ENCODE measurements around the gene HOXC5. TPM values are rescaled to one million over a fixed set of nuclear protein-coding genes. Genes with fewer than 3 reads are reported as not detected.

The HOXC5 gene
- total RNA-seq, 1 donor from 2014 or later = not detected

DNA sequence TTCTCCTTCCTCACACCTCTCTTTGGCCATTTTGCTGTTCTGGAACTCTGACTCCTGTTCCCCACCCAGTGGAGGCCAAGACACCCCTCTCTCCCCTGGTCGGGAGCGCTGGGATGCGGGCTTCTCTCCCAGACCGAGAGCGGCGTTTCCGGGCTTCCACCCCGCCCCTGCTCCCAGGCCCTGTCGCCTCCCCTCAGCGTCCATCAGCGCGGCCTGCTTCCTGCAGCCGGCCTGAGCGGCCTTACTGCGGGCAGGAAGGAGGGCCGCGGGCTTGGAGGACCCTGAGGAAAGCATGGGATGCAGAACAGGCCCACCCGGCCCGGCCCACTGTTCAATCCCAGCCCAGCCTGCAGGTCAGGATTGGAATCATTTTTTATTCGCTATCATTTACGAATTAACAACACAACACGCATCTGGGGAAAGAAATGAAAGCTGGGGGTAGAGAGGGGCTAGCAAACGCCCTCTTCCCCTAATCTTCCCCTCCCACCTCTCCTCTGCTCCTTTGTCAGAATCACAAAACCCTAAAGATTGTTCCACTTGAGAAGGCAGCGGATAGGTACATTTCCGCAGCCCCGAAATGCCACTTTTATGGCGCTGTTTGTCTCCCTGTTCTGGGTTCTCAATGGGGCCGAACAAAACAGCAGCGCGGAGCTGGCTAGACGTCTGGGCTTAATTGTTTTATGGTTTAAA, 27.9 kb upstream of the HOXC5 start:
- TF ChIP-seq, protein P1, sequence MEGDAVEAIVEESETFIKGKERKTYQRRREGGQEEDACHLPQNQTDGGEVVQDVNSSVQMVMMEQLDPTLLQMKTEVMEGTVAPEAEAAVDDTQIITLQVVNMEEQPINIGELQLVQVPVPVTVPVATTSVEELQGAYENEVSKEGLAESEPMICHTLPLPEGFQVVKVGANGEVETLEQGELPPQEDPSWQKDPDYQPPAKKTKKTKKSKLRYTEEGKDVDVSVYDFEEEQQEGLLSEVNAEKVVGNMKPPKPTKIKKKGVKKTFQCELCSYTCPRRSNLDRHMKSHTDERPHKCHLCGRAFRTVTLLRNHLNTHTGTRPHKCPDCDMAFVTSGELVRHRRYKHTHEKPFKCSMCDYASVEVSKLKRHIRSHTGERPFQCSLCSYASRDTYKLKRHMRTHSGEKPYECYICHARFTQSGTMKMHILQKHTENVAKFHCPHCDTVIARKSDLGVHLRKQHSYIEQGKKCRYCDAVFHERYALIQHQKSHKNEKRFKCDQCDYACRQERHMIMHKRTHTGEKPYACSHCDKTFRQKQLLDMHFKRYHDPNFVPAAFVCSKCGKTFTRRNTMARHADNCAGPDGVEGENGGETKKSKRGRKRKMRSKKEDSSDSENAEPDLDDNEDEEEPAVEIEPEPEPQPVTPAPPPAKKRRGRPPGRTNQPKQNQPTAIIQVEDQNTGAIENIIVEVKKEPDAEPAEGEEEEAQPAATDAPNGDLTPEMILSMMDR (IDR thresholded peaks at IDR 0.05; ENCODE audit: partially characterized antibody, unreplicated experiment) = no peak
- Mint-ChIP-seq H3K36me3 (ENCODE audit: unreplicated experiment) (no peaks in the 10 kb centered on the region), H3K27me3 (ENCODE audit: unreplicated experiment) (peaks cover 46% of the 10 kb centered on the region), H3K27ac (ENCODE audit: unreplicated experiment) (no peak overlapping the region), H3K4me3 (ENCODE audit: unreplicated experiment) (peak overlapping the region; percentile 47), H3K4me1 (ENCODE audit: low read depth, unreplicated experiment) (no peaks in the 10 kb centered on the region), H3K9me3 (ENCODE audit: unreplicated experiment) (peaks cover 4% of the 10 kb centered on the region)
- no peak for DNase-seq

DNA sequence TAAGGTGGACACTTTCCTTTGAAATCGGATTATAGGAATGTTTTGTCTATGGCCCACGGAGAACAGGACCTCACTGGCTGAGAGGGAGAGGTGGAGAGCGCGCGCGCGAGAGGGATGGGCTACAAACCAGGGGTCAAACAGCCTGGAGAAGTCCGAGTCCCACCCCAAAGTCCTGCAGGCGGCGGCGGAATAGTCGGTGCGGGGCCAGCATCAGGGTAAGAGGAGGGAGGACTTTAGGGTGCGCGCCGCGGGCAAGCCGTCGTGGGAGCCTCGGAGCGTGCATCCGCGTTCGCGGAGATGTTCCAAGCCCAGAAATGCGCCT, 27.4 kb upstream of the HOXC5 start:
- TF ChIP-seq, protein P1 (IDR thresholded peaks at IDR 0.05; ENCODE audit: partially characterized antibody, unreplicated experiment) = no peak
- Mint-ChIP-seq H3K27ac (ENCODE audit: unreplicated experiment) (no peak overlapping the region), H3K9me3 (ENCODE audit: unreplicated experiment) (peaks cover 4% of the 10 kb centered on the region), H3K27me3 (ENCODE audit: unreplicated experiment) (peaks cover 46% of the 10 kb centered on the region), H3K4me1 (ENCODE audit: low read depth, unreplicated experiment) (no peaks in the 10 kb centered on the region), H3K36me3 (ENCODE audit: unreplicated experiment) (no peaks in the 10 kb centered on the region), H3K4me3 (ENCODE audit: unreplicated experiment) (peak overlapping the region; percentile 47)
- DNase-seq = no peak

DNA sequence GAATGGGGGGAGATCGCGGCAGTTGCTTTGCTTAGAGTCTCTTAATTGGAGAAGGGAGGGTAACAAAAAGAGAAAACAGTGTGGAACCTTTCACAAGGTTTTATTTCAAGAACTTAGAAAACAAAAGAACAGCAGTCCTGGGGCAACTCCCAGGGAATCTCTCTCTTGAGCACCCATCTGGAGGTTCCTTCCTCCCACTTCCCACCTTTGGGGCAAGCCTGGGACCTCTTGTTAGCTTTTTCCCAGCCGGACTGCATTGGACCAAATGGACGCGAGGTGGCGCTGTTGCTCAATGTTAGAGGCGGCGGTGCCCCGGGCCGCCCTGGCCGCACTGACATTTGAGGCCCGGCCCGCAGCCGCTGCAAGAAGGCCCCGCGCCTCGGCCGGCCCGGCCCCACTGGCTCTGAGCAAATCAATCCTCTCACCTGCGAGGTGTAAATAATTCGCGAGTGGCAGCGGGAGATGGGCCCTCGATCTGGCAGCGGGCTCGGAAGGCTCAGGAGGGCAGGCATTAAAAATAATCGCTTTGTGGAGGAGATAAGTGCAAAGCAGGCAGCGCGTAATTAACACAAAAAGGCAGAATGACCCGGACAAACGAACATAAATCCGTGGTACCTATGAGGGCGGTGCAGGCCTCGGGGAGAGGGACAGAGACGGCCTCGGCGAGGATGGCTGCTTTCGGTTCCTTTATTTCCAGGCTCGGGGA, 26.8 kb upstream of the HOXC5 start:
- no peak overlapping the region for H3K4me3 Mint-ChIP-seq (ENCODE audit: unreplicated experiment)
- DNase-seq = peak; percentile 91
- H3K27ac Mint-ChIP-seq (ENCODE audit: unreplicated experiment) = no peak overlapping the region
- H3K36me3 Mint-ChIP-seq (ENCODE audit: unreplicated experiment) = no peaks in the 10 kb centered on the region
- H3K4me1 Mint-ChIP-seq (ENCODE audit: low read depth, unreplicated experiment) = no peaks in the 10 kb centered on the region
- peaks cover 44% of the 10 kb centered on the region for H3K27me3 Mint-ChIP-seq (ENCODE audit: unreplicated experiment)
- TF ChIP-seq, protein P1 (IDR thresholded peaks at IDR 0.05; ENCODE audit: partially characterized antibody, unreplicated experiment) = peak; percentile 98
- H3K9me3 Mint-ChIP-seq (ENCODE audit: unreplicated experiment) = peaks cover 4% of the 10 kb centered on the region

DNA sequence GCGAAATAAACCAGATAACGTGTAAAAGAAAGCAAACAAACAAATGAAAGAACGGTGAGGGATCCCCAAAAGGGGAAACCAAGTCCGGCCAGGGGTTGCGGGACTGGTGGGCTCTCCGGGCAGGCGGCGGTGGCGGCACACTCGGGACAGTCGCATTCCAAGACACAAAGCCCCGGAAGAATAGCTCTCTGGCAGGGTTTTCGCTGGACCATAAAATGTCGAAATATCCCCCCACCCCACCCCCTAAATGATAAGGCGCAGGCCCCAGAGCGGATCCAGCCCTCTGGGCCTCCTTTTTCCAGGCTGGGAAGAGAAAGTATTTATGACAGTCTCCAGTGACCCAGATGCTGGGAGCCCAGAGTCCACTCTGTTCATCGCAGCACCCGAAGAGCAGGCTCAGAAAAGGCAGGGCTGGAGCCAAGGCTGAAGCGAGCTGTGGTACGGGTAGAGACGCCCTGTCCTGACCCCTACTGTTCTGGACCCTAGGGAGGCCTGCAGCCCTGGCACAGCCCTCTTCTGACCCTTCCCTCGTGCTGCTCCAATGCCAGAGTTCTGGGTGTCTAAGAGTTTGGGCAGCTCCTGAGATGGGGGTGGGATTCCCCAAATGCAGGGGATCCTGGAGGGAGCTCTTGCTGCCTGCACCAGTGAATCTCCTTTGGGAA, 26.2 kb upstream of the HOXC5 start:
- no peak for DNase-seq
- no peaks in the 10 kb centered on the region for H3K4me1 Mint-ChIP-seq (ENCODE audit: low read depth, unreplicated experiment)
- TF ChIP-seq, protein P1 (IDR thresholded peaks at IDR 0.05; ENCODE audit: partially characterized antibody, unreplicated experiment) = no peak
- no peak overlapping the region for H3K4me3 Mint-ChIP-seq (ENCODE audit: unreplicated experiment)
- peaks cover 45% of the 10 kb centered on the region for H3K27me3 Mint-ChIP-seq (ENCODE audit: unreplicated experiment)
- no peak overlapping the region for H3K27ac Mint-ChIP-seq (ENCODE audit: unreplicated experiment)
- peaks cover 3% of the 10 kb centered on the region for H3K9me3 Mint-ChIP-seq (ENCODE audit: unreplicated experiment)
- no peaks in the 10 kb centered on the region for H3K36me3 Mint-ChIP-seq (ENCODE audit: unreplicated experiment)
